SH-SY5Y (cell line): ENCODE data around the gene CDKN2AIPNL.

ENCODE experiments used
- GATA2 ChIP-seq: IDR thresholded peaks from 2 replicates; pipeline ENCODE4 v1.6.1; 2011; ENCODE audit warnings: mild to moderate bottlenecking, low read depth, low read length
- GATA3 ChIP-seq: IDR thresholded peaks from 2 replicates; pipeline ENCODE4 v1.6.1; 2011; ENCODE audit warnings: low read depth, mild to moderate bottlenecking, low read length, moderate library complexity

Gene CDKN2AIPNL

DNA sequence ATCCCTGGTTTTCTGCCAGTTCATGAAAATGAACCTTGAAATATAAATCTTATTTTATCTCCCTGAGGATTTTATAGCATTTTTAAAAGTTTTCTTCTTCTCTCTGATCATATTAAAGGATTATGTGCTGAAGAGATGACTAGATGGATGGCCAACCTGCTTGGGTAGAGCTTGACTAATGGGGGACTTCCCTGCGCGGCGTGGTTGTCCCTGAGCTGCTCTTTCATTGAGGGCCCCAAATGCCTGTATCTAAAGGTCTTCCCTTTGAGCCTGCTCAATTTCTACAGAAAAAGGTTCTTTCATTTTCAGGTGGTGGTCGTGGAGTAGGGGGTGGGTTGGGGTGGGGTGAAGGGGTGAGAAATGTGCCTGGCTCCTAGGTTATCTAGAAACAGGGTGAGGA lies 20.5 kb upstream of the CDKN2AIPNL start:
- TF ChIP-seq GATA3 (no peak), GATA2 (no peak)

DNA sequence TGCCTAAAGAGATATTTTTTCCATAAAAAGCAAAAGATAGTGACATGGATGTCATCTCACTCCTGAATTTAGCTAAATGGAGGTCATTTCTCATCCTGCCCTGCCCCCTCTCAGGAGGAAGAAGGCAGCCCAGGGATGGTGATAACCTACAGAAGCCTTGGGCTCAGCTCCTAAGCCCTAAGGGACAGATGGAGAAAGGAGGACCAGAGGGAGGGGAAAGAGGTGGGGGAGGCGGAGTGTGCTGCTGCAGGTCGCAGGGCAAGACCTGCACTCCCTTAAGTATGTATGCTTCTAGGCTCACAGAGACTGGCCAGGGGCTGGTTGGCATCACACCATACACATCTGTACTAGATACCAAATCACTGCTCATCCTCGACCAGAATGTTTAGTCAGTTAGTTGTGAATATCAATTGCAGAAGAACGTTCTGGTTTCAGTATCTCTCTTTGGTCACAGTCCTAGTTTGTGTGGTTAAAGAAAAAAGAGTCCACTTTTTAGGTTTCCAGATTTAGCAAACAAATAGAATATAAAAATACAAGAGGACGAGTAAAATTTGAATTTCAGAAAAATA lies 18.4 kb upstream of the CDKN2AIPNL start:
- TF ChIP-seq GATA2, result no peak

DNA sequence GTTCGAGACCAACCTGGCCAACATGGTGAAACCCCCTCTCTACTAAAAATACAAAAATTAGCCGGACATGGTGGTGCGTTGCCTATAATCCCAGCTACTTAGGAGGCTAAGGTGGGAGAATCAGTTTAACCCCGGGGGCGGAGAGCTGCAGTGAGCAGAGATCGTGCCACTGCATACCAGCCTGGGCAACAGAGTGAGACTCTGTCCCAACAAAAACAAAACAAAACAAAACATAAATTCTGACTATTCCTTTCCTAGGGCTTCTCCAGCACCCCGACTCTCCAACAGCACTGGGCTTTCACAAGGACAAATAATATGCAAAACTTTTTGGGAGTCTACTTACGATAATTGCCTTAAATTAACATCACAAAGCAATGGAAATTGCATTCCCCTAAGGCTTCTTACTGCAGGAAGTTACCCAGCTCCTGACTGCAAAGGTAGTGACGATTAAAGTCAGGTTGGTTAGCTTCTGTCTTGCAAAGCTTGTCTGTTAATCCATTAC lies 15.9 kb upstream of the CDKN2AIPNL start:
- TF ChIP-seq GATA2, result no peak
- TF ChIP-seq GATA3, result no peak

GRCh38 chr5:134426361-134426760 lies 14.7 kb upstream of the CDKN2AIPNL start:
- TF ChIP-seq GATA2 (no peak), GATA3 (no peak)

GRCh38 chr5:134423376-134423775 lies 11.7 kb upstream of the CDKN2AIPNL start:
- no peak for TF ChIP-seq GATA2
- no peak for TF ChIP-seq GATA3

- TF ChIP-seq GATA3, result no peak
- TF ChIP-seq GATA2, result no peak
These were observed 11.2 kb upstream of the CDKN2AIPNL start for GRCh38 chr5:134422791-134423365.

GRCh38 chr5:134420343-134420742 lies 8.7 kb upstream of the CDKN2AIPNL start:
- TF ChIP-seq GATA3 (no peak), GATA2 (no peak)

GRCh38 chr5:134418958-134419357 lies 7.3 kb upstream of the CDKN2AIPNL start:
- TF ChIP-seq GATA2, result no peak
- no peak for TF ChIP-seq GATA3

DNA sequence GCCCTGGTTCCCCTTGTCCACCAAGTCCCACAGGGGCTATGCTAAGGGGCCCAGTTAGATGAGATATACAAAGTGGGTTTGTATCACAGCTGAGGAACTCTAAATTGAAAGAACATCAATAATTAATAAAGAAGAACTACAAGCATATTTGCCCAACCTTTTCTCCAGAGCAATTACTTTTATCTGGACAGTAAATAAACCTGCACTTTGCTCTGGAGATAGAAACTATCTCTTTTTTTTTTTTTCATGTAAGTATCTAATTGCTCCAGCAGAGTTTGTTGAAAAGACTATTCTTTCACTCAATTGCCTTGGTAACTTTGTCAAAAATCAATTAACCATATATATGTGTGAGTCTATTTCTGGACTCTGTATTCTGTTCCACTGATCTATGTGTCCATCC lies 6.0 kb upstream of the CDKN2AIPNL start:
- TF ChIP-seq GATA3 (no peak), GATA2 (no peak)

GRCh38 chr5:134413046-134413445 lies 1.4 kb upstream of the CDKN2AIPNL start:
- TF ChIP-seq GATA3, result no peak
- TF ChIP-seq GATA2, result no peak

DNA sequence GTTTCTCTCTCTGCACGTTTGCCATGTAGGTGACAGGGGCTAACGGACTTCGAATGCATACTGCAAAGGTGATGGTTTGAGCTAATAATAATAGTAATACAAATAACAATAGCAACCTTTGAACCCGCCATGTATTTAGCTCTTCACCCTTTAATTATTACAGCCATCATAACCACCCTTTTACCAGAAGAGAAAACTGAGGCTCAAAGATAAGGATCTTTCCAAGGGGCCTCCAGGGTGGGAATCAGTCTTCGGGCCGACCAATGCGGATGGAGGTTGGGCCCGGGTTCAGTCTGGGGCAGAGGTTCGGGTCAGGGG lies 494 bp downstream of the CDKN2AIPNL start:
- TF ChIP-seq GATA2, result peak; percentile 94
- peak; percentile 66 for TF ChIP-seq GATA3

DNA sequence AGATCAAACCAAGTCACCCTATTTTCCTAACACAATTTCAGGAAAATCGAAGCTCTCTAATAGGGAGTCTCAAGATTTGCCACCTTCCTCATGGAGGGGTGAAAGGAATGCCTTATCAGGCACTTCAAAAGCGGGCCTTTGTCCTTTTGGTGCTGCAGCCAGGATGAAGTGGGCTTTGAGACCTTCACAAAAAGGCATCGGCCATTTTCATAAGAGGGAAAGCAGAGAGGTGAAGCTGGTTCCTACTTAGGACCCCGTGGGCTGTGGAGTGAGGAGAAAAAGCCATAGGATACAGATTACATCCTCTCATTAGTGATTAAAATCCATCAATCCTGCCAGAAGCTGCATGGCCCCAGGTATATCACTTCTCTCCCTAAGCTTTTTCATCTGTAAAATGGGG lies 859 bp downstream of the CDKN2AIPNL start:
- TF ChIP-seq GATA2, result no peak
- no peak for TF ChIP-seq GATA3

DNA sequence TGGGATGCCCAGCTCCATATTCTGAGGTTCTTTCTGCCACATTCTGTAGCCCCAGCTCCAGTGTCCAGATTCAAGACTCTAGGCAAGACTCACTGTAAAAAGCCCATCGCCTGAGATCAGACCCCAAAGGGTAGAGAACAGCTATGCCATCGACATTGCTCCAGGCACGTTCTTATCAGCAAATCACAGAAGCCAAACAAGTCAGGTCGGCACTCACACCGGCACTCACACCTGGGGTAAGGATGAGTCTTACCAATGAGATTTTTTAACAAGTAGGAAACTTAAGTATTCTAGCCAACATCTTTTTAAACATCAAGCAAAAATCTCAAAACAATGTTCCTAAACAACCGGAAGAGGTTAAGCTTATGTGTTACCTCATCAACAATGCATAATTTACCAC lies 2.4 kb downstream of the CDKN2AIPNL start:
- TF ChIP-seq GATA2 (no peak), GATA3 (no peak)

DNA sequence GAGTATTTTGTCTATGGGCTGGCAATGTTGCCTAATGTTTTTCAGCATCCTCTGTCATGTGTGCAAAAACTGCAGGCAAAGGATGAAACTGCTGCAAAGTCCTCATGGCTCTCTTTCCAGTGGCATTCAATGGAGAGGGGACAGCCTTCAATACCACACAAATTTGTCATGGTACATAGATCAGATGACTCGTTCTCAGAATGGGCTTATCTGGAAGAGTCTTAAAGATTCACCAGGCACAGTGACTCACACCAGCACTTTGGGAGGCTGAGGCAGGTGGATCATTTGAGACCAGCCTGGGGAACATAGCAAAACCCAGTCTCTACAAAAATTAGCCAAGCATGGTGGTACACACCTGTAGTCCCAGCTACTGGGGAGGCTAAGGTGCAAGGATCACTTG lies 5.3 kb downstream of the CDKN2AIPNL start:
- TF ChIP-seq GATA2, result no peak
- TF ChIP-seq GATA3, result no peak

- TF ChIP-seq GATA2 (no peak), GATA3 (no peak)
These were observed 7.7 kb downstream of the CDKN2AIPNL start for GRCh38 chr5:134403951-134404350.
